Effector memory CD4-positive, alpha-beta T cell (primary cell): Measurements from ENCODE around the gene DUSP14.

Experiments
- DNase-seq, 3 donors: peaks; one replicate each; pipeline ENCODE4 v3.0.0-alpha.2; 2020
- H3K27ac ChIP-seq: 2 replicates; pipeline ENCODE4 v1.7.0; 2013; ENCODE audit warnings: mild to moderate bottlenecking, low read length, moderate library complexity; ENCODE audit not compliant: insufficient read depth, poor library complexity, severe bottlenecking
- H3K27me3 ChIP-seq: replicated peaks from 2 replicates; pipeline ENCODE4 v1.7.0; 2013; ENCODE audit warnings: mild to moderate bottlenecking, low read length; ENCODE audit not compliant: insufficient read depth, control insufficient read depth, poor library complexity, severe bottlenecking
- H3K36me3 ChIP-seq: 2 replicates; pipeline ENCODE4 v1.7.0; 2013; ENCODE audit warnings: mild to moderate bottlenecking, low read length, moderate library complexity; ENCODE audit not compliant: control insufficient read depth, insufficient read depth
- H3K4me1 ChIP-seq: 2 replicates; pipeline ENCODE4 v1.7.0; 2013; ENCODE audit warnings: low read length, mild to moderate bottlenecking; ENCODE audit not compliant: control insufficient read depth, insufficient read depth, poor library complexity, severe bottlenecking
- H3K4me3 ChIP-seq: 2 replicates; pipeline ENCODE4 v1.7.0; 2013; ENCODE audit warnings: low read length, low read depth, mild to moderate bottlenecking; ENCODE audit not compliant: insufficient read depth, poor library complexity, severe bottlenecking
- H3K9me3 ChIP-seq: 2 replicates; pipeline ENCODE4 v1.7.0; 2013; ENCODE audit warnings: mild to moderate bottlenecking, low read length, moderate library complexity; ENCODE audit not compliant: control insufficient read depth

Gene DUSP14

GRCh38 chr17:37463039-37463438 lies 26.7 kb upstream of the DUSP14 start:
- Histone ChIP-seq H3K27ac (no peak overlapping the region), H3K36me3 (peaks cover 17% of the 10 kb centered on the region), H3K9me3 (no peaks in the 10 kb centered on the region), H3K4me1 (no peaks in the 10 kb centered on the region), H3K27me3 (no peaks in the 10 kb centered on the region), H3K4me3 (no peak overlapping the region)
- no peak for DNase-seq

DNA sequence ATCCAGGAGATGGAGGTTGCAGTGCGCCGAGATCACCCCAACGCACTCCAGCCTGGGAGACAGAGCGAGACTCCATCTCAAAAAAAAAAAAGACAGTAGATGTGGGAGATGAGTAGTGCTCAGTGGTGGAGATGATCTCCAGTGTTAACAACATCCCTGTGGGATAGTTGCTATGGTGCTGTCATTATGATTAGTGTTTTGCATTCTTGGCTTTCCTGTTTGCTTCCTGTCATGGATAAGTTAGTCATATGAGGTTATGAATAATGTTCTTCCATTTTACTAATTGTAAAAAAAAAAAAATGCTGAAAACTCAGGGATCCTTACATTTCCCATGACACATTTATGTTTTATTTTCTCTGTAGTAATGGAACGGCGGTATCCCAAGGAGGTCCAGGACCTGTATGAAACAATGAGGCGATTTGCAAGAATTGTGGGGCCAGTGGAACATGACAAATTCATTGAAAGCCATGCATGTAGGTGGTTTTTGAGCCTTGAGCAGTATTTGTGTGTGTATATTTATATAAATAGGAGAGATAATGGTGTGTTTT lies 24.5 kb upstream of the DUSP14 start:
- Histone ChIP-seq H3K9me3 (no peaks in the 10 kb centered on the region), H3K4me1 (no peaks in the 10 kb centered on the region), H3K36me3 (peaks cover 23% of the 10 kb centered on the region), H3K27me3 (no peaks in the 10 kb centered on the region), H3K4me3 (no peak overlapping the region), H3K27ac (no peak overlapping the region)
- no peak for DNase-seq

DNA sequence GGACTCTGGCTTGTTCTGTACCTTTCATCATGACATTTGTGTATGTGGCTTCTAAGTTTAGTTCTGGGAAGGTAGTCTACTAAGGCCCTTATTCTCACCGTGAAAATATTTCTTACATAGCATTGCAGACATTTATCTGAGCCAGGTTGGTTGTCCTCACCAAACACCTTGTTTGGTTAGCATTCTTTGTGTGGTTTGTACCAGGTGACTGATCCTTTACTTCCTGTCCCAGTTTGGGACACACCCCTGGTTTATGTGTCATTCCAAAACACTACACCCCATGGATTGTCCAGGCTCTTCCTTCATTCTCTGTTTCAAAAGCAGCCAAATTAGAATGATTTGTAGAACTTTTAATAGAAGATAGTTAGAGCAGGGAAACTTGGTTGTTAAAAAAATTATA lies 23.2 kb upstream of the DUSP14 start:
- no peak overlapping the region for H3K27ac ChIP-seq
- H3K36me3 ChIP-seq = peaks cover 28% of the 10 kb centered on the region
- DNase-seq = no peak
- no peaks in the 10 kb centered on the region for H3K9me3 ChIP-seq
- H3K4me3 ChIP-seq = no peak overlapping the region
- H3K27me3 ChIP-seq = no peaks in the 10 kb centered on the region
- H3K4me1 ChIP-seq = no peaks in the 10 kb centered on the region

- H3K27me3 ChIP-seq = no peaks in the 10 kb centered on the region
- peaks cover 49% of the 10 kb centered on the region for H3K36me3 ChIP-seq
- H3K4me1 ChIP-seq = no peaks in the 10 kb centered on the region
- H3K27ac ChIP-seq = no peak overlapping the region
- DNase-seq = no peak
- no peaks in the 10 kb centered on the region for H3K9me3 ChIP-seq
- H3K4me3 ChIP-seq = no peak overlapping the region
Observed at GRCh38 chr17:37470181-37470580, 19.5 kb upstream of the DUSP14 start.

DNA sequence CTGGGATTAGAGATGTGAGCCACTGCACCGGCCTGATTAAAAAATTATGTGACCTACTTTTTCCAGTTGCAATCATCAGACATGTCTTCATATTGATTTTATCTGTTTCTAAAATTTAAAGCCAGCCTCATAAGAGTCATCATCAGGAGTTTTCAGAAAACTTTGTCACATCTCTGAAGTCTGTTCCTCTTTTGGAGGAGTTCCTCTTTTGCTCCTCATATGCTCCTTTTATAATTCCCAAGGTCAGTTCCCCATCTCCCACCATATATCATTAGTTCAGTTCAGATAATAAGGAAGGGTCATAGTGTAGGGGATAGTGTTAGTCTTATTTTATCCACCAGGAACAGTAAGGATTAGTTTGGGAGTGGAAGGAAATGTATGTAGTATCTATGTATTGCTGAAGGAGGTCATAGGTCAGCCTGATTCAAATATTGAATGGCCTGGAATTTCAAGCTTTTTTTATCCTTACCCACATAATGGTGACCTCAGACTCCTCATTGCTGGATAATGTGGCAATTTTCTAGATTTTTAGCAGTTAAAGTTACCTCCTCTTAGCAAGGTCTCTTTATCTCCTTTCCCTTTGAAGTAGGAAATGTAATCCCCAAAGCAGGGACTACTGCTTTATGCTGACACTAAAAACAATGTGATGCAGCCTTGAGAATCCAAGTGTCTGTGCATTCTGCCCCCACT lies 13.8 kb upstream of the DUSP14 start:
- DNase-seq = no peak
- Histone ChIP-seq H3K27me3 (no peaks in the 10 kb centered on the region), H3K4me1 (no peaks in the 10 kb centered on the region), H3K4me3 (no peak overlapping the region), H3K9me3 (no peaks in the 10 kb centered on the region), H3K36me3 (peaks cover 51% of the 10 kb centered on the region), H3K27ac (no peak overlapping the region)

DNA sequence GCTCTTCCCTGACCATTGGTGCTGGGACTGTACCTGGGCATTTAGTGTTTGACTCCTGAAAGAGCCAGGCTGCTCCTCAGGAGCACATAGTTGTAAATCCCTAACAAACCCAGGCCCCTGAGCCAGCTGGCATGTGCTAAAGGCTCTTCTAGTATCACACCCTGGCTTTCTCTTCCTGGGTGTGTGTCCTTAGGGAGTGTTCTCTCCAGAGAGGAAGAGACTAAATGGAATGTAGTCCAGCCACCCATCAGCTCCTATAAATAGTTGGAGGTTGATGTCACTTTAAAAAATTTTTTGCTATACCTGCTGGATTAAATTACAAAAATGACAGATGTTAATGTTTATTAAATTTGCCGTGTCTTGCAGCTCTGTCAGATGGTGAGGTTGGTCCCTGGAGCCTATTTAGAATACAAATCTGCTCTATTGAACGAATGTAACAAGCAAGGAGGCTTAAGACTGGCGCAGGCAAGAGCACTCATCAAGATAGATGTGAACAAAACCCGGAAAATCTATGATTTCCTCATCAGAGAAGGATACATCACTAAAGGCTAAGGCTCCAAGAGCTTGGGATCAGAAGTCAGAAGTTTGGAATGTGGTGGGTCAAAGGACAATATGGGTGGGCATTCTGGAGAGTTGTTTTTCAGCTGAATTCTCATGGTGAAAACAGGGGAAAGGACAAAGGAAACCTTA lies 13.1 kb upstream of the DUSP14 start:
- Histone ChIP-seq H3K27ac (no peak overlapping the region), H3K9me3 (no peaks in the 10 kb centered on the region), H3K36me3 (peaks cover 48% of the 10 kb centered on the region), H3K27me3 (no peaks in the 10 kb centered on the region), H3K4me1 (no peaks in the 10 kb centered on the region), H3K4me3 (no peak overlapping the region)
- no peak for DNase-seq

GRCh38 chr17:37478187-37478586 lies 11.5 kb upstream of the DUSP14 start:
- Histone ChIP-seq H3K4me1 (no peaks in the 10 kb centered on the region), H3K27ac (no peak overlapping the region), H3K36me3 (peaks cover 39% of the 10 kb centered on the region), H3K27me3 (no peaks in the 10 kb centered on the region), H3K9me3 (no peaks in the 10 kb centered on the region), H3K4me3 (no peak overlapping the region)
- no peak for DNase-seq

GRCh38 chr17:37479025-37479424 lies 10.7 kb upstream of the DUSP14 start:
- Histone ChIP-seq H3K36me3 (peaks cover 31% of the 10 kb centered on the region), H3K27me3 (no peaks in the 10 kb centered on the region), H3K4me1 (no peaks in the 10 kb centered on the region), H3K9me3 (no peaks in the 10 kb centered on the region), H3K27ac (no peak overlapping the region), H3K4me3 (no peak overlapping the region)
- no peak for DNase-seq

GRCh38 chr17:37480427-37480826 lies 9.3 kb upstream of the DUSP14 start:
- no peak for DNase-seq
- Histone ChIP-seq H3K4me1 (no peaks in the 10 kb centered on the region), H3K9me3 (no peaks in the 10 kb centered on the region), H3K27me3 (no peaks in the 10 kb centered on the region), H3K36me3 (peaks cover 24% of the 10 kb centered on the region), H3K27ac (no peak overlapping the region), H3K4me3 (no peak overlapping the region)

DNA sequence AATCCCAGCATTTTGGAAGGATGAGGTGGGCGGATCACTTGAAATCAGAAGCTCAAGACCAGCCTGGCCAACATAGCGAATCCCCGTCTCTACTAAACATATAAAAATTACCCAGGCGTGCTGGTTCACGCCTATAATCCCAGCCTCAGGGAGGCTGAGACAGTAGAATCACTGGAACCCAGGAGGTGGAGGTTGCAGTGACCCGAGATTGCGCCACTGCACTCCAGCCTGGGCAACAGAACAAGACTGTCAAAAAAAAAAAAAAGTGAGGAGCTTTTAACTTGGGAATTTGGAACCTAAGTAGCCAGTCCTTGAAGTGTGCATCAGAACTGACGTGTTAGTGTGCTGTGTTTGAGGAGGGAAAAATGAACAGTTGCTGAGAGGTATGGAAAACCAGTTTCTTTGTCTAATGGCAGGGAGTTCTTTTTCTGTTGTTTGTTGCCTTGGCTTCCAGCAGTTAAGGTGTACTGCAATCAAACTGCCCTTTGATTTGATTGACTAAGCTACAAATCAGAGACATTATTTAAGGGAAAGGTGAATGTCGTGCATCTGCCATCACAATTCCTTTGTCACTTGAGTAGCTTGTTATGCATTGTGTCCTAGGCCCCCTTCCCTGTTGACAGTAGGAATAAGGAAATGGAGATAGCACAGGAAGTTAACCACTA lies 8.6 kb upstream of the DUSP14 start:
- no peak overlapping the region for H3K27ac ChIP-seq
- DNase-seq = no peak
- H3K4me3 ChIP-seq = no peak overlapping the region
- no peaks in the 10 kb centered on the region for H3K9me3 ChIP-seq
- H3K4me1 ChIP-seq = no peaks in the 10 kb centered on the region
- H3K27me3 ChIP-seq = no peaks in the 10 kb centered on the region
- peaks cover 18% of the 10 kb centered on the region for H3K36me3 ChIP-seq
